Prostate gland (tissue), 2 donors: ENCODE data around the gene RARB. TPM values are rescaled to one million over a fixed set of nuclear protein-coding genes. Genes with fewer than 3 reads are reported as not detected.

ENCODE experiments used
- DNase-seq: peaks from one replicate; pipeline ENCODE4 v3.0.0-alpha.2; 2019; ENCODE audit warnings: low spot score
- H3K27ac ChIP-seq, 2 donors: fragments of 200-600 bp; sonication (generic); 2 replicates each; pipeline ENCODE4 v1.5.1; 2017 to 2019
- H3K27me3 ChIP-seq: fragments of 200-600 bp; sonication (generic); replicated peaks from 2 replicates; pipeline ENCODE4 v1.5.1; 2019; ENCODE audit not compliant: insufficient read depth
- H3K36me3 ChIP-seq, 2 donors: fragments of 200-600 bp; sonication (generic); 1 replicate in 1 of 2; 2 replicates in 1 of 2; pipeline versions ENCODE4 v1.5.1 to v1.8.1; 2017 to 2019
- H3K4me1 ChIP-seq: fragments of 200-600 bp; sonication (generic); replicated peaks from 2 replicates; pipeline ENCODE4 v1.5.1; 2019
- H3K4me3 ChIP-seq, 2 donors: fragments of 200-600 bp; sonication (generic); 2 replicates each; pipeline ENCODE4 v1.5.1; 2017 to 2019
- H3K9me3 ChIP-seq: fragments of 200-600 bp; sonication (generic); 2 replicates; pipeline ENCODE4 v1.5.1; 2017
- CTCF ChIP-seq, 4 experiments: fragments of 200-600 bp in 2 of 4; fragments of 450-650 bp in 2 of 4; sonication (generic) in 2 of 4; IDR thresholded peaks; 1 replicate in 3 of 4; 2 replicates in 1 of 4; pipeline ENCODE4 v1.5.1; 2016 to 2019; ENCODE audit warnings: antibody characterized with exemption in 4 of 4, mild to moderate bottlenecking in 2 of 4, moderate library complexity in 2 of 4
- POLR2A ChIP-seq: fragments of 450-650 bp; IDR thresholded peaks from one replicate; pipeline ENCODE4 v1.6.1; 2016; ENCODE audit warnings: antibody characterized with exemption, mild to moderate bottlenecking
- POLR2AphosphoS5 ChIP-seq: sonication (generic); formaldehyde crosslinking; IDR thresholded peaks from one replicate; pipeline ENCODE4 v1.6.1; 2017; ENCODE audit warnings: antibody characterized with exemption
- WGBS: methylation state at CpG from one replicate; pipeline ENCODE4 v1.1.5; 2018; 5-methylcytosine and 5-hydroxymethylcytosine counted together
- intact Hi-C: fragments of 100-400 bp; cut with DNase I; formaldehyde crosslinking; loops from one replicate; pipeline ENCODE4 v1.14.2; 2022
- total RNA-seq, 2 donors: library from RNA; depleted of rRNA; stranded (reverse); fragments of >200 nt; gene quantifications; one replicate each; pipeline ENCODE4 v1.1.0, GENCODE V29; 2016

Gene RARB
- total RNA-seq, 2 donors from 2014 or later: 4.4 to 17.2 TPM

DNA sequence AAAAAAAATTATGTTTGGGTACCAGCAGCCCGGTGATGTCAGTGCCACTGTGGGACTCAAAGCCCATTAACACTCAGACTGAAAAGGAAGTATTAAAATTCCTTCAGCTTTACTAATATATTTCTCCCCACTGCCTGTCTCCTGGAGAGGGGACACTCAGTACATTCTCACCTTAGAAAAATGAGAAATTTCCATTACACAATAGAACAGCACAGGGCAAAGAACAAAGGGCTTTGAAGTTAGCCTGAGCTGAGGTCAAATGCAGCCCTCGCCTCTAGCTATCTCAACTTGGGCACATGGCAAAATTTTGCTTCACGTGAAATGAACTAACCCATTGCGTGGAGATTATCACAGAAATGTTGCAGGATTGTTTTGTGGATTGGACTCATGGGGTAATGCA is 80.8 kb downstream of the RARB start:
- no peak for DNase-seq
- no peaks in the 10 kb centered on the region for H3K4me1 ChIP-seq

DNA sequence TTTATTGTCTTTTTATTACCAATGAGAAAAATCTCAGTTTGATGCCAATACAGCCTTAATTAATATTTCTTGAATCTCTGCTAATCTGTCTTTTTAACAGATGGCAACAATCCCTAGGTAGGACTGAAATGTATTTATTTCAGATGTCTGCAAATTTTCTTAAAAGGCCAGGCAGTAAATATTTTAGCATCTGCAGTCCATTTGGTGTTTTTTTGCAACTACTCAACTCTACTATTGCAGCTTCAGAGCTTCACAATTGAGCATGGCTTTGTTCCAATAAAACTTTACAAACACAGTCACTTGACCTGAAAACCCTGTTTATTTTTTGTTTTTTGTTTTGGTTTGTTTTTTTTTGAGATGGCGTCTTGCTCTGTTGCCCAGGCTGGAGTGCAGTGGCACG is 82.7 kb downstream of the RARB start:
- Histone ChIP-seq H3K27ac (no peak overlapping the region), H3K4me1 (no peaks in the 10 kb centered on the region), H3K9me3 (no peaks in the 10 kb centered on the region), H3K36me3 (no peaks in the 10 kb centered on the region), H3K27me3 (no peaks in the 10 kb centered on the region), H3K4me3 (no peak overlapping the region)
- DNase-seq: no peak
- intact Hi-C loops: loop anchor here (10.0 kb wide), 1 partner anchor 64 kb away; no protein-coding TSS in a partner anchor
- TF ChIP-seq POLR2AphosphoS5: no peak
- no peak for TF ChIP-seq CTCF (IDR thresholded peaks at IDR 0.05)
- TF ChIP-seq POLR2A: no peak
- 78% methylated on average over 2 of the region's 2 CpGs for WGBS

More for the DNA sequence above, 80.8 kb downstream of the RARB start:
- 48% methylated on average over 4 of the region's 4 CpGs for WGBS
- Histone ChIP-seq H3K4me3 (no peak overlapping the region), H3K9me3 (no peaks in the 10 kb centered on the region), H3K27ac (peak overlapping the region; percentile 36 to 56), H3K27me3 (no peaks in the 10 kb centered on the region), H3K36me3 (no peaks in the 10 kb centered on the region)
- intact Hi-C loops: loop anchor here (5.0 to 10.0 kb wide), 3 partner anchors 77 to 354 kb away; no protein-coding TSS in a partner anchor
- no peak for TF ChIP-seq POLR2AphosphoS5

GRCh38 chr3:25511972-25512721 is 84.1 kb downstream of the RARB start:
- Histone ChIP-seq H3K9me3 (no peaks in the 10 kb centered on the region), H3K27ac (no peak overlapping the region), H3K36me3 (no peaks in the 10 kb centered on the region), H3K4me3 (no peak overlapping the region), H3K27me3 (no peaks in the 10 kb centered on the region), H3K4me1 (no peaks in the 10 kb centered on the region)
- no peak for TF ChIP-seq CTCF (IDR thresholded peaks at IDR 0.05)
- no peak for TF ChIP-seq POLR2A
- TF ChIP-seq POLR2AphosphoS5: no peak
- DNase-seq: no peak
- intact Hi-C loops: loop anchor here (10.0 kb wide), 1 partner anchor 63 kb away; no protein-coding TSS in a partner anchor
- 97% methylated on average over 10 of the region's 10 CpGs for WGBS

- Histone ChIP-seq H3K36me3 (no peaks in the 10 kb centered on the region), H3K27ac (no peak overlapping the region), H3K4me1 (no peaks in the 10 kb centered on the region), H3K4me3 (no peak overlapping the region), H3K27me3 (no peaks in the 10 kb centered on the region), H3K9me3 (no peaks in the 10 kb centered on the region)
- no peak for DNase-seq
- 44% methylated on average over 3 of the region's 3 CpGs for WGBS
- intact Hi-C loops: loop anchor here (10.0 kb wide), 1 partner anchor 61 kb away; no protein-coding TSS in a partner anchor
- TF ChIP-seq CTCF (IDR thresholded peaks at IDR 0.05) (no peak), POLR2AphosphoS5 (no peak), POLR2A (no peak)
Measured at GRCh38 chr3:25513642-25514266, 85.7 kb downstream of the RARB start.

DNA sequence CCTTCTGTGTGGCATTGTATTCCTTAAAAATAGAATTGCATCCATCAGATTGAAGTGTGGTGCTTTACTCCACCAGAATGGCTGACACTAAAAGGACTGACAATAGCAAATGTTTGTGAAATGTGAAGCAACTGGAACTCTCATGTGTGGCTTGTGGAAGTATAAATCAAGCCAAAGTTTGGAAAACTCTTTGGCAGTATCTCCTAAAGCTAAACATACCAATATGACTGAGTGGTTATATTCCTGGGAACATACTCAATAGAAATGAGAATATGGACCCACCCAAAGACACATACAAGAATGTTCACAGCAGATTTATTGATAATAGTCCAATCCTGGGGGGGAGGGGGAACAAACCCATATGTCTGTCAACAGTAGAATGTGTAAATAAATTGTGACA is 87.1 kb downstream of the RARB start:
- Histone ChIP-seq H3K4me3 (no peak overlapping the region), H3K36me3 (no peaks in the 10 kb centered on the region), H3K4me1 (no peaks in the 10 kb centered on the region), H3K27me3 (no peaks in the 10 kb centered on the region), H3K27ac (no peak overlapping the region), H3K9me3 (no peaks in the 10 kb centered on the region)
- no peak for TF ChIP-seq POLR2A
- no peak for TF ChIP-seq POLR2AphosphoS5
- TF ChIP-seq CTCF (IDR thresholded peaks at IDR 0.05): no peak
- DNase-seq: no peak
- intact Hi-C loops: loop anchor here (10.0 kb wide), 1 partner anchor 60 kb away; no protein-coding TSS in a partner anchor
